Measurements from ENCODE around the gene GPR31. TPM values are rescaled to one million over a fixed set of nuclear protein-coding genes. Genes with fewer than 3 reads are reported as not detected.

The GPR31 gene
- total RNA-seq, 4 donors from 2014 or later: not detected

GRCh38 chr6:167157414-167157813 lies 366 bp downstream of the GPR31 start:
- Histone ChIP-seq H3K9me3 (no peaks in the 10 kb centered on the region), H3K4me3 (no peak overlapping the region), H3K27me3 (peaks cover 0 to 21% (median 0%) of the 10 kb centered on the region in 3 donors), H3K27ac (no peak overlapping the region), H3K36me3 (no peaks in the 10 kb centered on the region), H3K4me1 (no peaks in the 10 kb centered on the region)
- in situ Hi-C loops (cut with MboI; ENCODE audit: low sequenced_read_pairs in 4 of 4): no loop called here
- intact Hi-C loops (cut with DNase I; ENCODE audit: low total_unique reads): no loop called here
- DNase-seq (no peak), ATAC-seq (no peak)
- TF ChIP-seq CTCF (IDR thresholded peaks at IDR 0.05 in 4 of 5, conservative IDR thresholded peaks at IDR 0.05 in 1 of 5) (no peak), POLR2A (IDR thresholded peaks at IDR 0.05) (no peak)

GRCh38 chr6:167154895-167155294 lies 2.9 kb downstream of the GPR31 start:
- ATAC-seq: no peak
- Histone ChIP-seq H3K4me1 (no peaks in the 10 kb centered on the region), H3K36me3 (no peaks in the 10 kb centered on the region), H3K9me3 (no peaks in the 10 kb centered on the region), H3K4me3 (no peak overlapping the region), H3K27ac (no peak overlapping the region), H3K27me3 (peaks cover 0 to 22% (median 0%) of the 10 kb centered on the region in 3 donors)
- intact Hi-C loops (cut with DNase I; ENCODE audit: low total_unique reads): no loop called here
- in situ Hi-C loops (cut with MboI; ENCODE audit: low sequenced_read_pairs in 4 of 4): no loop called here
- TF ChIP-seq POLR2A (IDR thresholded peaks at IDR 0.05): no peak
- TF ChIP-seq CTCF (IDR thresholded peaks at IDR 0.05 in 4 of 5, conservative IDR thresholded peaks at IDR 0.05 in 1 of 5): no peak
- DNase-seq: no peak

GRCh38 chr6:167154291-167154690 lies 3.5 kb downstream of the GPR31 start:
- Histone ChIP-seq H3K9me3 (no peaks in the 10 kb centered on the region), H3K27ac (no peak overlapping the region), H3K27me3 (peaks cover 0 to 24% (median 0%) of the 10 kb centered on the region in 3 donors), H3K4me3 (no peak overlapping the region), H3K4me1 (no peaks in the 10 kb centered on the region), H3K36me3 (no peaks in the 10 kb centered on the region)
- intact Hi-C loops (cut with DNase I; ENCODE audit: low total_unique reads): no loop called here
- DNase-seq (no peak), ATAC-seq (no peak)
- no peak for TF ChIP-seq CTCF (IDR thresholded peaks at IDR 0.05 in 4 of 5, conservative IDR thresholded peaks at IDR 0.05 in 1 of 5)
- no peak for TF ChIP-seq POLR2A (IDR thresholded peaks at IDR 0.05)
- in situ Hi-C loops (cut with MboI; ENCODE audit: low sequenced_read_pairs in 4 of 4): no loop called here

GRCh38 chr6:167153521-167153959 lies 4.2 kb downstream of the GPR31 start:
- DNase-seq (no peak), ATAC-seq (no peak)
- Histone ChIP-seq H3K9me3 (no peaks in the 10 kb centered on the region), H3K4me3 (peak overlapping the region in 1 of 4 donors; percentile 9), H3K27me3 (peaks cover 0 to 26% (median 0%) of the 10 kb centered on the region in 3 donors), H3K36me3 (no peaks in the 10 kb centered on the region), H3K4me1 (no peaks in the 10 kb centered on the region), H3K27ac (no peak overlapping the region)
- TF ChIP-seq POLR2A (IDR thresholded peaks at IDR 0.05) (no peak), CTCF (IDR thresholded peaks at IDR 0.05 in 4 of 5, conservative IDR thresholded peaks at IDR 0.05 in 1 of 5) (no peak)
- intact Hi-C loops (cut with DNase I; ENCODE audit: low total_unique reads): no loop called here
- in situ Hi-C loops (cut with MboI; ENCODE audit: low sequenced_read_pairs in 4 of 4): no loop called here

DNA sequence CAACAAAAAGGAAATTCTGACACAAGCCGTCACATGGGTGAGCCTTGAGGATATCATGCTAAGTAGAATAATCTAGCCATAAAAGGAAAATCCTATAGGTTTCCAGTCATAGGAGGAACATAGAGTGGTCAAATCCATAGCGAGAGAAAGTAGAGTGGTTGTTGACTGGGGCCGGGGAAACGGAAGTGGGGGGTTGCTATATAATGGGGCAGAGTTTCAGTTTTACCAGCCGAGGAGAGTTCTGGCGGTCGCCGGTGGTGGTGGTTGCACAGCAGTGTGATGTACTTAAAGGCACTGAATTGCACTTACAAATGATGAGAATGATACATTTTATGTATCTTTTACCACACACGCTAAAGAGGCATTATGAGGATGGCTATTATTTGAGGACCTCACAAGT lies 4.9 kb downstream of the GPR31 start:
- no peak overlapping the region for H3K4me3 ChIP-seq
- peaks cover 0 to 26% (median 0%) of the 10 kb centered on the region in 3 donors for H3K27me3 ChIP-seq

More for the DNA sequence above, 4.9 kb downstream of the GPR31 start:
- TF ChIP-seq CTCF (IDR thresholded peaks at IDR 0.05 in 4 of 5, conservative IDR thresholded peaks at IDR 0.05 in 1 of 5): no peak
- TF ChIP-seq POLR2A (IDR thresholded peaks at IDR 0.05): no peak
- Histone ChIP-seq H3K4me1 (no peaks in the 10 kb centered on the region), H3K36me3 (no peaks in the 10 kb centered on the region), H3K27ac (no peak overlapping the region), H3K9me3 (no peaks in the 10 kb centered on the region)
- in situ Hi-C loops (cut with MboI; ENCODE audit: low sequenced_read_pairs in 4 of 4) (no loop called here), intact Hi-C loops (cut with DNase I; ENCODE audit: low total_unique reads) (no loop called here)
- DNase-seq (no peak), ATAC-seq (no peak)
